Hematopoietic multipotent progenitor cell treated with erythropoietin and hydrocortisone succinate and interleukin-3 and kit ligand, for 17 days (in vitro differentiated cells): ENCODE results near the gene UGT1A10.

Experiments used
- DNase-seq: peaks from one replicate; pipeline ENCODE4 v3.0.0-alpha.2; 2015; ENCODE audit warnings: low spot score

Gene UGT1A10

DNA sequence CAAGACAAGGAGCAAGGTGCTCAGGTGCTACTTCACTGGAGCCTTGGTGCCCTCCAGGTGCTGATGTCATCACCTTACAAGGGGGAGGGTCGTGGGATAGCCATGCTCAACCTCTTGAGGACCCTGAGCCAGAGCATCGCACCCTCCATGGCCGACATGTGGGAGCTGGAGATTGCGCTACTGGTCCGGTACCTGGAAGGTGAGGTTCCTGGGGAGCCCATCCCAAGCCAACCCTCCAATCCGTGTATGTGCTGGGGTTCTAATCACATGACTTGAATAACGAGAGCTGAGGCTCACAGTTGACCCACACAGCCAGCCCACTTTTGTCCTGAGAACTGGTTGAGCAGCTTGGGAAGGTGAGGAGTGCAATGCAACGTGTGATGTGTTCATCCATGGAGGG is 167.7 kb downstream of the UGT1A10 start:
- no peak for DNase-seq

GRCh38 chr2:233807215-233807865 is 171.1 kb downstream of the UGT1A10 start:
- no peak for DNase-seq

DNA sequence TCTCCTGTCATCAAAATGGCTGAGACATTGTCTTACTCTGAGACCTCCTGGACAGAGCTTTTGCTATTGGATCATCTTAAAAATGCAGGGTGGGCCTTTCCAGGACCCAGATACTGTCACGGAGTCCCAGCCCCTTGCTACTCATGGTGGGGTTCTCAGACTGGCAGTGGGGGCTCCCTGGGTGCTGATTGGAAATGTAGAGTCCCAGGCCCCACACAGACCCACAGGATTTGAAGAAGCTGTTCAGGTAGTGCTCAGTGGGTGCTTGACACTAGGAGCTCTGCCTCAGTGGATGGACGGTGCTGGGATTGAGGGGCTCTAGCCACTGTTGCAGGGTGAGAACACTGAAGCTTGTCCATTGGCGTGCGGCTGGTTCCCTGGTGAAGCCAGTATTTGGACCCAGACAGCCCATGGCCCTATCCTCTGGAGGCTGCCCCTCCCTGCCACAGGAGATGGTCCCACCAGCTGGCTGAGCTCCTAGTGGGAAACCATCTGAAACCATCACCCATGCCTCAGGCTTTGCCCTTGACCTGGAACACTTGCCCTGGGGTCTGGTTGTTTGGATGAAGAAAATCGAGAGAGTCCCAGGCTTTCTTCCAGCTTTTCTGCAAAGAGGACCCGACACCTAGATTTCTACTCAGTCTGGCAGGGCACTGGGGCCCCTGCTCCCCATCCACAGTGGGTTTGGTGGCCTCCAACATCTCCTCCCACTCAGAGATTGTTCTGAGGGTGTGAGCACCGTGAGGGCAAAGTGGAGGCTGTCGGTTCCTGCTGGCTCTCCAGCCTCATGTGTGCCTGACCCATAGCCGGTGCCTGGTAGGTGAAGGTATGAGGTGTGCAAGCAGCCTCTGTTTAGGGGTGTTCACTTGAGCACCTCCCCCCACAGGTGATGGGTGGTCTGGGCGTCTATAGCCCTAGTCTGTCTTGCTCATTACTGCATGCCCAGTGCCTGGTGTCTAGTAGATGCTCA is 172.0 kb downstream of the UGT1A10 start:
- no peak for DNase-seq

DNA sequence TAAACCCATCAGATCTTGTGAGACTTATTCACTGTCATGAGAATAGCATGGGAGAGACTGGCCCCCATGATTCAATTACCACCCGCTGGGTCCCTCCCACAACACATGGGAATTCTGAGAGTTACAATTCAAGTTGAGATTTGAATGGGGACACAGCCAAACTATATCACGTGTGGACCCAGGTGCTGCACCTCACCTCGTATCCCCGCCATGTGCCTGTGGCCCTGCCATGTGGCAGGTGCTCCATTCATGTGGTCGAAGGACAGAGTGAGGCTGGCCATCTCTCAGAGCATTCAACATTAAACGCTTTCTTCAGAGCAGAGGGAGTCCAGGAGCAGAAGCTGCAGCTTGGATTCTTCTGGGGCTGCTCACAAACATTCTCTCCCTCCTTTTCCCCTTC is 174.1 kb downstream of the UGT1A10 start:
- DNase-seq, result no peak

DNA sequence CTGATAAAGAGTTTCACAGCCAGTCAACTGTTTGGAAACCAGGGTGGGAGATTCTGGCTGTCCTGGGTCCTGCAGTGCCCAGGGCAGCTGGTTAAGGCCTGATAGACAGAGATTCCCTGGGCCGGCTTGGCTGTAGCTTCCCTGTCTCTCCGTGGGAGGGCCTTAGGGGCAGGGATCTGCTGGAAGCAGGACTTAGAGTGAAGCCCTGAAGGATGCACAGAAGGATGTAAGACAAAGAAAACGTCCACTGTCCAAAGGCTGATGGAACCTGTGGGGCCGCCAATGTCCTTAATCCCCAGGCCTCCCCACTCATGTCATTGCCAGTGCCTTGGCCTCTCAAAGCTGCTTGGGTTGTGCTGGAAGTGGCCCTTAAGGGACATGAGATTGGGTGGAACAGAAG is 174.8 kb downstream of the UGT1A10 start:
- no peak for DNase-seq

- DNase-seq, result no peak
These were observed 175.5 kb downstream of the UGT1A10 start for GRCh38 chr2:233811732-233812131.

GRCh38 chr2:233813236-233814055 is 177.2 kb downstream of the UGT1A10 start:
- DNase-seq, result no peak

DNA sequence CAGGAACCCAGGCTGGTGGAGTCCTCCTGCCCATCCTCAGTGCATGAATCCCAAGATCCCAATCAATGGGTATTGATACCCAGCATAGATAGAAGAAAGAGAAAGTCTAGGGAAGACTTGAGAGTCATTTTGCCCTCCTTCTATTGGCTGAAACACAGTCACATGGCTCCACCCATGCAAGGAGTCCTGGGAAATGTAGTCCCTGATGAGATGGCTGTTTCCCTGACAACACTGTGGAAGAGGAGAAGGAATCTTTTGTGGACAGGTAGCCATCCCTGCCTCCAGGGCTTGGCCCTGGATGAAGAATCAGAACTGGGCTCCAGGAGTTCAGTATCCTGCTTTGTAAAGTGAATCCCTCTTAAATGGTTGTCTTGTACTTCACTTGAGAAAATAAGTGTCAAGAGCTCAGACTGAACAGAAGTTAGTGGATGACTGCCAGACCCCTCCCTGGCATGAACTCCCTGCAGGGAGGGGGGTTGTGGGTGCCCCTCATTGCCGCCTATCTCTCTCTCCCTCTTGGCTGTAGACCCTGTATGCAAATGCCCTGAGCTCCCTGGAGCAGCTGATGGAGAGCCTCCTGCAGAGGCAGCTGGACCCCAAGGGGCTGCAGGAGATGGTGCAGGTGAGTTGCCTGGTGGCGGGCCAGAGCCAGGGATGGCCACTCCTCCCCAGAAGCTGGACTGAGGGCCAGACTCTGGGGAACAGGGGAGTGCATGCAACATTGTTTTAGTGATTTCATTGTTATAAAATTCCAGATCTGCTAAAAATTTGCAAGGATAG is 178.0 kb downstream of the UGT1A10 start:
- DNase-seq, result no peak

GRCh38 chr2:233815861-233816260 is 179.6 kb downstream of the UGT1A10 start:
- DNase-seq, result no peak

GRCh38 chr2:233816334-233816733 is 180.1 kb downstream of the UGT1A10 start:
- DNase-seq, result no peak

DNA sequence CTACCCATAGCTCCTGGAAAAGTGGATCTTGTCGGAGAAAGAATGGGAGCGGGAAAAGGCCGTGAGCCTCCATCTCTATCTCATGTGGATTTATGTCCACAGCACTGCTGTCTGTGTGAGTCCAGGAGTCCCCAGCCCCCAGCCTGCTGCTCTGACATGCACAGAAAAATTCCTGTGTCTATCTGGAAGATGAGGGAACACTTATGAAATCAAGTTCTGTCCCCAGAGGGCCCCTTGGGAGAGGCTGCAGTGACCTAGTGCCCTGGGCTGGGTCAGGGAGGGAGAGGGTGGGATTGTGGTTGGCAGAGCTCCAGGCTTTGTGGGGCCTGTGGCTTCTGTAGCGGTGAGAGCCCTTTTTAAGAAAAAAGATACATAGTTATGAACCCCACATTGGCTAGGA is 180.5 kb downstream of the UGT1A10 start:
- DNase-seq, result no peak

- DNase-seq, result no peak
These were observed 181.2 kb downstream of the UGT1A10 start for GRCh38 chr2:233817361-233817911.

DNA sequence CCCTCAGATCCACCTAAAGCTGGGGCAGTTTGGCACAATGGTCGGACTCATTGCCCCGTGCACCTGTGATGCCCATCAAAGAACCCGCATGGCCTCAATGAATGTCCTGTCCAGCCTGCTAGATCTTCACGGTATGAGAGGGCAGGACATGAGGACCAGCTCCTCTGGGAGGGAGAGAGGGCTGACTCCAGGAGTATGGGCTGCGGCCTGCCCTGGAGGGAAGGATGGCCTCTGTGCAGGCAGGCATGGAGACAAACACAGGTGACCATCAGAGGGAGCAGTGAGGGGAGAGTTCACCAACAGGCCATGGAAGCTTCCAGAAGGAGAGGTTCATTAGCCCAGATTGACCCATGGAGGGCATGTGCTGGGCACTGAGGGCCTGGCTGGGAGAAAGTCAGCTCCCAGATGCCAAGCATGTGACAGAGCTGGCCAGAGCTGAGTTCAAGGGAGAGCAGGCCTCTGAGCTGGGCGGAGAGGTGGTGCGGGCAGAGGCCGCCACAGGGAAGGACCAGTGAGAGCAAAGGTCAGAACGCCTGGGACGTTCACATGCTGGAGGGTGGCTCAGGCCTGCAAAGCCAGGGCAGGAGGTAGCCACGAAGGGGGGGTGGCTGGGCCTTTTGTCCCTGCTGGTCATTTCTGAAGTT is 181.9 kb downstream of the UGT1A10 start:
- no peak for DNase-seq

DNA sequence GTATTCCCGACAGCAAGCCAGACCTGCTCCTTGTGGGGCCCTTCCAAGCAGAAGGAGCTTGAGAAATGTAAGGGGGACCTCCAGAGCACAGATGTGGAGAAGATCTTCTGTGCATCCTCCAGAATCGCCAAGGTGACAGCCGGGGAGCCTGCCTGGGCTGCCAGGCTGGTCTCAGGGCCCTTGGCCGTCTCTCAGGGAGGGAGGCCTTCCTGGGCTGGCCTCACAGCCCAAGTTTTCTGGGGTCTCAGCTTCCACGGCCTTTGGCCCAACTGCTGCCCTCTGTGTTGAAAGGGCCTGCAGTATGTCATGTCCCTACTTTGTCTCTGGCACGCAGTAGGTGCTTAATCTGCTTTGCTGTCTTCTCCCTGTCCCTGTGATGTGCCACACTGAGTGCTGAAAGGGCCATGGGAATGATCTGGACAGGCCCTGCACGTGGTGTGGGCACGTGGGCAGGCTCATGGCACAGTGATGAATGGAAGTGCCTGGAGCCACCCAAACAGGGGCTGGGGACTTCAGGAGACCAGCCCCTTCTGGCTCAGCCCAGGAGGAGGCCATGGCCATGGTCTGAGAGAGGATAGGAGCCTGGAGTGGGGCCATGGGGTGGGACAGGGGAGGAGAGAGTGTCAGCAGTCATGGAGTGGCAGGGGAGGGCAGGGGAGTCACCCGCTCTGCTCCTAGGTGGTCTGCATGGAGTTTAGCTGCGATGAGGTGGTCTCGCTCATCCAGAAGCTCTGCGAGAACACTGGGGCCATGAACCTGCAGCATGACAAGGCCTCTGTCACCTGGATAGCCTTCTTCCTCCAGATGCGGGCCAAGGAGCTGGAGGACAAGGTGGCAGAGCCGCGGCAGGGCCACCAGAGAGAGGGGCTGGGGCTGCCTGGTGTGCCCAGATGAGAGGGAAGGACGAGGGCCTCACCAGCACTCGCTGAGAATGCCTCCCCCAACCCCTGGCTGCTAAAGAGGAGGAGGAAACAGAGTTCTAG is 182.7 kb downstream of the UGT1A10 start:
- DNase-seq, result no peak

DNA sequence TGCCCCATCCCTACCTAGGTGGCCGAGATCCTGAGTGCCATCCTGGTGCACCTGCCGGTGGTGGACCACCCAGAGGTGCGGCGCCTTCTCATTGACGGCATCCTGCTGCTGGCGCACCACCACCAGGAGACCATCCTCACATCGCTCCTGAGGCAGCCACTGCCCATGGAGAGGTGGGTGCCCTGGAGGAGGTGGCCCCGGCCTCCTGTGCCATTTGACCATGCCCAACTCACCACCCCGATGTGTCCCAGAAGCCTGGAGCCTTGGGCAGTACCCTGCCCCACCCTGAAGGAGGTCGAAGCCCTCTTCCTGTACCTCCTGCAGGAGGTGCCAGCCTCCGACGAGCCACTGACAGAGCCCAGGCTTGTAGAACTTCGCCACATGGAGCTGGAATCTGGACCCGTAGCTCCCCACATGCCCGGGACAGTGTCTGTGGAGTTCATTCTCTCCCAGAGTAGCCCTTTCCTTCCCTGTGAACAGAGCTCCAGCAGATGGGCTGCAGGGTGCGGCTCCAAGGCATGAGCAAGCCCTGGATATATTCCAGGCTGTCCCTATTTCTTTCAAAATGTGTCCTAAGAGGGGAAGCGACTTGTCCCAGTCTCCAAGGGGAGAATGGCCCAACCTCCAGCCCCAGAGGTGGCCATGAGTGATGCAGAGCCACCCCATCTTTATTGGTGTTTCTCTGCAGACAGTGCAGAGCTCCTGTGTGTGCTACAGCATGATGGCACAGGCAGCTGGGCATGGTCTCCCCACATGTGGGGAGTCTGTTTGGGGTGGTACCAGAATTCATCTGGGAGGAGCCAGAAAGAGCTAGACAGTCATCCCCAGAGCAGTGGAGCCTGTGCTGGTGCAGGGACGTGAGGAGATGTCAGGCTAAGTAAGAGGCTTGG is 183.9 kb downstream of the UGT1A10 start:
- no peak for DNase-seq

- no peak for DNase-seq
These were observed 184.5 kb downstream of the UGT1A10 start for GRCh38 chr2:233820774-233821105.

- DNase-seq, result no peak
These were observed 184.9 kb downstream of the UGT1A10 start for GRCh38 chr2:233821196-233821595.

GRCh38 chr2:233821709-233822100 is 185.5 kb downstream of the UGT1A10 start:
- no peak for DNase-seq
